COLO668 (cell line): ENCODE measurements around the gene ZBTB47.
A peak's percentile ranks its signal among the peaks of the same experiment; 100 is the strongest.

Experiments used
- DNase-seq: peaks from one replicate; lab custom pipeline; 2025; ENCODE audit not compliant: unreplicated experiment; lab: John Stamatoyannopoulos, UW

Gene ZBTB47

DNA sequence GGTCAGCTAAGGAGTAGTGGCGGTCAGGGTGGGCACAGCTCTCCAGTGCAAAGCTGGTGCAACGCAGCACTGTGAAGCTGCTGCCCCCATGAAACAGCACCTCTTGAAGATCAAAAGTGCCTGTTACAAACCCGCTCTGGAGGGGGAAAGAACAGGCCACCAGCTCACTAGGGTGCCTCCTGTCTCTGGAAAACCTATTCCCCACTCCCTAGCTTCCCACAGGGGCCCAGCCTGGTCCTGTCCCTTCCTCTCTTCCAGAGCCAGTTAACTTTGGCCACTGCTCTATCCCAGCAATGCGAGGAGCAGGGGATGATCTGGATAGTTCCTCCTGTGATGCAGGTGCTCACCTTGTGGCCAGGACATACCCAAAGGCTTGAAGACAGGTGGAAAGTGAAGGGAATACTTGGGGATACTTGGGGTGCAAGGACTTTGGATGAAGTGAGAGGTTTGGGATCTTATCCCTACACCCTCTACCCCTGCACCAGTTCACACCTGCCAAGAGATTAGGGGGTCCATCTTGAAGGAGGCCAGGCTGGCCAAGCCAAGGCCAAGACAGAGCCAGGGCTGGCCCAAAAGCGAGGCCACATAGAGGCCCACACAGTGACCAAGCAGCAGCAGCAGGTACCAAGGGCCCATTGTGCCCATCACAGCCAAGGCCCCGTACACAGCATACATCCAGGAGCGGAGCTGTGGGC, 44.9 kb downstream of the ZBTB47 start:
- DNase-seq = no peak

- DNase-seq = no peak
Measured at GRCh38 chr3:42698911-42699230, 45.4 kb downstream of the ZBTB47 start.

DNA sequence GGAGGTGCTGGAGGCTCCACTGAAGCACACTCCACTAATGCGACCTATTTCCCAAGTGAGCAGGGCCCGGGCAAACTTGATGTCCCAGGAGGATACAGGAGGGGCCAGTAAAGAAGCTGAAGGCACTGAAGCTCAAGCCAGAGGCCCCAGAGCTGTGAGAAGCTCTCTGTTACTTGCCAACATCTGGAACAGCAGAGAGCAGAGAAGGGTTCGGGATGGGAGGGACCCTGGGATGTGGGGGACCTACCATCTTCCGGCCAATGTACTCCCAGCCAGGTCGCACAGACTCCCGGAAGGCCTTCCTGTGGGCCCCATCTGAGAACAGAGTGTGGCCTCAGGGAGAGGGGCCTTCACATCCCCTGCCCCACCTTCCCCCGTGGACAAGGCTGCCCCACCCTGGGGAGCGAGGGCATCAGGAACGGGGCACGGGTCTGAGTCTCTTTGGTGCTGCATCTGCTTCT, 46.0 kb downstream of the ZBTB47 start:
- DNase-seq = no peak

GRCh38 chr3:42700366-42701288, 47.1 kb downstream of the ZBTB47 start:
- no peak for DNase-seq

DNA sequence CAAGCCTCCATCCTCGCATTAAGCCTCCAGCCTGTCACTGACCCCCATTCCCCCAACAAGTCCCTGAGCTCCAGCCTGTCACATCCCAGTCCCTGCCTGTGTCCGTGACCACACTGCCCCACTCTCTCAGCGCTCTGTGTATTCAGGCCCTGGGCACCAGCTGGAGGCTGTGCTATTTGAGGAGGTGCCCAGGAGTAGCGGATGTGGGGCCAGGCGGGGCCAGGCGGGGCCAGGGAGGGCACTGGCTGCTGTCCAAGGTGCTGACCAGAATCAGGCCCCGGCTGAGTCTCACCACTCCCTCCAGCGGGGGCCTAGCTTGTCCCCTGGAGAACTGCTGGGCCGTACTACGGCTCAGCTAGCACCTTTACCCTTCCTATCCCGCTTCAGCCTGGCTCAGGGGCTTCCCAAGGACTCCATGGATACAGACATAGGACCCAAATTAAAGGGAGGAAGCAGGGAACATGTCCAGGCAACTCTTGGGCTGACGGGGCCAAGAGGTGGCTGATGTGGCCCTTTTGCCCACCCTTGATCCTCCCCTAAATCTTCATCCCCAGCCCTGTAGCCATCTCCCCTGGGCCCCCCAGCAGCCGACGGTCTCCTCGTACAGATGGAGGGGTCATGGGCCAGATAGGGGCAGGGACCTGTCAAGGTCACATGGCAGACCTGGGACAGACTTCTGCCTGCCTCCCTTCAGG, 48.0 kb downstream of the ZBTB47 start:
- DNase-seq = peak; percentile 28

DNA sequence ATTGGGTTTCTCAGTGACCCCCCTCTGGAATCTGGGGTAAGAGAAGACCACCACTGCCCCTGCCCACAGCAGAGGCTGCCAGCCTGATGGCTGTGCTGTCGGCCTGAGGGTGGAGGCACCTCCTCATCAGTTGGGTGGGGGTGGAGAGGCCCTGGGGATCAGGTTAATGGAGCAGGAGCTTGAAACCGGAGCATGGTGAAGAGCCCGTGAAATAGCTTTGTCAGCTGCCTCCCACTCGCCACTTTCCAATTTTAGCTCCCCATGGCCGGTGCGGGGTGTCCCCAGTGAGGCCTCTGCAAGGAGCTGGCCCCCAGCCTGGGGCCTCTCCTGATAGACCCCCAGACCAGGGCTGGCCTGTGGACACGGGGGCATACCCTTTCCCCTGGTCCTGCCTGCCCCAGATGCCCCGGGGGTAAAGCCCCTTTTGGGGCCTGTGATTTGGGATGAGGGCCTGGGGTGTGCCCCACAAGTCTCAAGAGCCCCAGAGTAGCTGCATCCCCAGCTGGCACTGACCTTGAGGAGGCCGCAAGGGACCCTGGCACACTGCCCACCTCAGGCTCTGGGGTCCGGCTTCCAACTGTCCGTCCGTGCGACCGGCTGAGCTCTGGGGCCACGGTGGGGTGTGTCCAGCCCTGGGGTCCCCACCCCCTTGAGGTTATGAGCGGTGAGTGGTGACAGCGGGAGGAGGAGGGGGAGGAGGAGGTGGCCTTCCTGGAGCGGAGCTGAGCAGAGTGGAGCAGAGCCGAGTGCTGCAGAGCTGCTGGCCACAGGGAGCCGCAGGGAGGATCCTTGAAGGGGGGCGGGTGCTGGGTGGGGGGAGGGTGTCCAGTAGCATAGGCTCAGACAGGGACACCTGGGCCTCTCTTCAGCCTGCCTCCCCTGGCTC, 48.8 kb downstream of the ZBTB47 start, which contains the start of gene HHATL:
TSS of gene HHATL (minus strand) at position 733 of the 886 bp plus-strand sequence. CDS start 1,972 bp downstream, outside the sequence.
- DNase-seq = no peak

DNA sequence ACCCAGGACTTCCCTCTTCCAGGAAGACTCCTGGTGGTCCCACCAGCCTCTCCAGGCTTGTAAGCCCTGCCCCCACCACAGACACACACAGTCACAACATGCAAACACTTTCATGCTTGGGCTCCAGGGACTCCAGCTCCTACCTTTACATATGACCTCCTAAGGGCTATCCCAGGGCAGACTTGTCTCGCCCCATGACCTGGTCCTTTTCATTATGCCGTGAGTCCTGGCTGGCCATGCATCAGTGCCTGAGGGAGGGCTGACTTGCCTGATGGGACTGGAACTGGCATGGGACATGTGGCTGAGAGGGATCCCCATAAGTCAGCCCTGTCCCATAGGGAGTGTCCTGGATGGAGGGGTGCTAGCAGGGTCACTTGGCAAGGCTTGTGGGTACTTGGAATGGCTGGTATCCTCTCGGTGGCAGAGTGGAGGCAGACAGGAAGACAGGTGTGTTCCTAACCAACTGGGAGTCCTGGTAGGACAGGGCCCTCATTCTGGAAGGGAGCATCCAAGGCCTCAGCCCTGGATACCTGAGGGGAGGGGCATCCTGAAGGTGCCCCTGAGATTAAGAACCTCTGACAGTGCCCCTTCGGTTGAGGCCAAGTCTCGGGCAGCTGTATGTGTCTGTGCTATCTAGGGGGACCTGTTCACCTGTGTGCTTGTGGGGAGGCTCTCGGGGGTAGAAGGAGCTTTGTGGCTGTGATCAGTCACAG, 49.6 kb downstream of the ZBTB47 start:
- DNase-seq = no peak

GRCh38 chr3:42703695-42704025, 50.2 kb downstream of the ZBTB47 start:
- DNase-seq = no peak

DNA sequence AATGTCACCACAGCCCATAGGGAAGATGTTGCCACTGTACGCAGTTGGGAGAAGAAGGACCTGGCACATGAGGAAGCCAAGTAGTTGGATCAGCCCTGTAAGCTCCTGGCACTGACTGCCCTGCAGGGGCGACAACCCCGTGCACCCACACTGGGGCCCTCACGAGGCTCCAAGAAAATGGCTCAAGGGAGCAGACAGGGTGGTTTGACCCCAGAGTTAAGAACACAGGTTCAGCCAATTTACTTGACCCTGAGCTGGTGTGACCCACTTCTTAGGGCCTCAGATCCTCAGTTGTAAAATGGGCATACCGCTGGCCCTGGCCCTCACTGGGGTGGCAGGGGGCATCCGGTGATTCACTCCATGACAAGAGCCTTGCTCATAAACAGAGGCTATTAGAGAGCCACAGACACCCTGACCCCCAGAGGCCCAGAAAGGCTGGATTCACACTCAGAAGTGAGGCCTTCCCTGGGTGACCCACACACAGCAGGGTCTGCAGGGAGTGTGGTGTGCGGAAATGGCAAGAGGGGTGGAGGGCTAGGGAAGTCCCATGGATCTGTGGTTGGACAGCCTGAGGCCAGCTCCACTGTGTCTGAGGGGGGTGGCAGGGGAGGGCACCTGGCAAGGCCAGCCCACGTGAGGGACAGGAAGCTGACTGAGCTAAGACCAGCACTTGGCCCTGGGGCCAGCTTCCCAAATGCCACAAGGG, 50.8 kb downstream of the ZBTB47 start:
- DNase-seq = no peak

DNA sequence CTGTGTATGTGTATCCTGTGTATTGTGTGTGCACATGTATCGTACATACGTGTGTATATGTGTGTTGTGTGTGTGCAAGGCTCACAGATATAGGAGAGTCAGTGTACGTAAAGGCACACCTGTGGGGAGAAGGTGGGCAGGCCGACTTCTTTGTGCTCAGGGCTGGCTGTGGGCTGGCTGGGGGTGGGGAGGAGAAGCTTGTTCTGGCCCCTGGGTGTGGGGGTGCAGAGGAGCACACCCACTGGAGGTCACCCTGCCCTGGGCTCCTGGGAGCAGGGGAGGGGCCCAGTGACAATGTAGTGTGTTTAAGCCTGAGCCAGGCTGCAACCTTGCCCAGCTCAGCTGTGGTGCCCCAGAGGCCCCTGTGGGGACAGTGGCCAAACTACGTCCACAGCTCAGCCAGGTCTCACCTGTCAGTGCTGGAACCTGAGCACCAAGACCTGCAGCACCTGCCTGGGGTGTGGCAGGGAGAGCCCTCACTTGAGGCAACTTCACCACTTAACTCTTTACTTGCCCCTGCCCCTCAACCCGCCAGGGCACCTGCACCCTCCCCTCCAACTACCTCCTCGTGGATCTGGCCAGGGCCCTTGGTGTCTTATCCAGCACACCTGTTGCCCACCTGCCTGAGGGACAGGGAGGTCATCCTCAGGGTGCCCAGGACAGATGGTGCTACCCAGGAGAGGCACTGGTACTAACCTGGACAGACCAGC, 51.7 kb downstream of the ZBTB47 start:
- DNase-seq = no peak

DNA sequence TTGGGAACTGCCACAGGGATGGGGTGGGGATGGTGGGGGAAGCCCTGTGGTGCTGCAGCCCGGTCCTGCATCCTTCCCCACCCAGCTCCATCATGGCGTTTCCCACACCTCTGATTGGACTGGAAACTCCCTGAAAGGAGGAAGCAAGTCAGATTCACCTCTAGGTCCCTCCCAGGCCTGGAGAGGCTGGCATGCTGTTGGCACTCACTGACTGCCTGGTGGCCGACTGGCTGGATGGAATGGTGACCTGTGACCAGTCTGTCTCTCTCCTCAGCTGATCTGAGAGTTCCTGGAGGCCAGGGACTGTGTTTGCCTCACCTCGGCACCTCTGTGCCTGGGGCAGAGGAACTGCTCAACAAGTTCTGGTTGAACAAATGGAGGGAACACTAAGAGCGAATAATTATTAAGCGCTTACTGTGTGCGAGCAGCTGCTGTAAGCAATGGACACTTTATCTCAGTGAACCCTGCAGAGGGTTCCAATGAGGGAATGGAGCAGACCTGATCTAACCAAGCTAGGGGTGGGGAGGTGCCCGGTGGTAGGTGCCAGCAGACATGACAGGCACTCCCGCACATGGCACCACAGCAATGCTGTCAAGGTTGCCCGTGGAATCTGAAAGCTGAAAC, 52.6 kb downstream of the ZBTB47 start:
- DNase-seq = no peak

GRCh38 chr3:42706721-42707619, 53.5 kb downstream of the ZBTB47 start:
- DNase-seq = no peak

DNA sequence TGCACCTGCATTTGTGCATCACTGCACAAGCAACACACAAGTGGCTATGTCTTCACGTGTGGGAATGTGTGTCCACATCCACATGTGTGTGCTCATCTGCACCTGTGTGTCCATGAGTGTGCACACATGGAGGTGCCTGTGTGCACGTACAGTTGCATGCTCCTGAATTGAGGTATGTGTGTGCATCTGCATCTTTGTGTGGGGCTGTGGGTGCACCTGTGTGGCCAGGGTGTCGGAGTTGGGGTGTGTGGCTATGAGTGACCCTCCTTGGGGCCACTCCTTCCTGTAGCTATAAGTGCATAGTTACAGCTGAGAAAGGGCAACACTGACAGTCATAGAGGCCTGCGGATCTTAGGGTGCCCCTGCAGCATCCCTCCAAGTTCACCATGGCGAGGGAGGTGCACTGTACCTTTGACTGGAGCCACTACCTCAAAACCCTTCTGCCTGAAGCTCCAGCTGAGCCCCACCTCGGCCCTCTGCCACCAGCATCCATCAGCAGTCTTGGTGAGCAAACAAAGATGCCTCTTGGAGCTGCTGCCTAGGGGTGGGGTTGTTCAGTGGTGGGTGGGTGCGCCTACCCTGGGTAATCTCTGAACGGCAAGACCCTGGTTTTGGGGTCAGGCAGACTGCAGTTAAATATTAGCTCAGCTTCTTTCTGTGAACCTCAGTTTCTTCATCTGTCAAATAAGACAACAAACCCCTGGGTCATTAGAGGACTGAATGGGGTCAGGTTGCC, 54.3 kb downstream of the ZBTB47 start:
- no peak for DNase-seq

- DNase-seq = no peak
Measured at GRCh38 chr3:42708611-42709151, 55.2 kb downstream of the ZBTB47 start.

DNA sequence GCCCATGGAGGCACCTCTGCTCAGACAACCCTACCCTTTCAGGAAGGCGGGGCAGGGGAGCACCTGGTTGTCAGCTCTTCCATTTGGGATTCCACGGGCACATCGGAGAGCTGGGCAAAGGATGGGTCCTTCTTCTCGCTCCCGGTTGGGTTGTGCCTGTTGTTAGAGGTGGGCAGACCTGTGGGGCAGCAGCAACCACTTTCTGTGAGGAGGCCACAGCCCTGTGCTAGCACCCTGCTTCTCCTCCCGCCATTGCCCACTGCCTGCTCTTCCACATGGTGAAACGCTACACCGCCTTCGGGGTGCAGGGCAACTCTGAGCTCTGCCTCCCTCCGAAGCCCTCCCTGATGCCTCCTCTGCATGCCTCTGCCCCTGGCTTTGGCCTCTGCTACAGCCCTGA, 56.1 kb downstream of the ZBTB47 start:
- DNase-seq = no peak

DNA sequence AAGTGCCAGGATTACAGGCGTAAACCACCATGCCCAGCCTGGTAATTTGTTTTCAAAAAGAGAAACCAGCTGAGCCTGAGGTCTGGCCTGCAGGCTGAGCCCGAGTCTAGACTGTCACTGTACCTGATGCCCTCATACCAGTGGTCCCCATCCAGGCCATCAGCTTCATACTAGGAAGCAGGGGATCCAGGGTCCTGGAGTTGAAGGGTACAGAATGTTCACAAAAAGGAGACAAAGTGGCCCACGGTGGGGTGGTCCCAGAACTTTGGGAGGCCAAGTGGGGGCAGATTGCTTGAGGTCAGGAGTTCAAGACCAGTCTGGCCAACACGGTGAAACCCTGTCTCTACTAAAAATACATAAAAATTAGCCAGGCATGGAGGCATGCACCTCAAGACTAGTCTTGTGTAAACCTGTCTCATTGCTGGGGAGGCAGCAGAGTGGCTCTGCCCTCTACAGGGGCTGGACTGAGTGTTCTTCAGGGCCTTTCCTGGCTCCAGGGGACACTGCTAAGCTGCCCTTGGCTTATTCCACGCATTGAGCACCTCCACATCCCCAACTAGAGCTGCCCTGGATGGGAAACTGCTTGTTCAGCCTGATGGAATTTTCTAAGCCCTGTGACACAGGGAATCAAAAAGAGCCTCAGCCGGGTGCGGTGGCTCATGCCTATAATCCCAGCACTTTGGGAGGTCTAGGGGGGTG, 57.0 kb downstream of the ZBTB47 start:
- DNase-seq = no peak
